H9 (cell line): ENCODE results near the gene GNG3. TPM values are rescaled to one million over a fixed set of nuclear protein-coding genes. Genes with fewer than 3 reads are reported as not detected.

Source experiments
- DNase-seq: peaks from one replicate; pipeline ENCODE4 v3.0.0-alpha.2; 2017
- H2AFZ ChIP-seq: one replicate; pipeline ENCODE4 v1.6.1; 2013; ENCODE audit warnings: mild to moderate bottlenecking, low read length, control low read depth, moderate library complexity
- H2AK5ac ChIP-seq: 2 replicates; pipeline ENCODE4 v1.6.1; 2013; ENCODE audit warnings: low read length, control low read depth, mixed read lengths; ENCODE audit not compliant: insufficient read length
- H2BK120ac ChIP-seq: one replicate; pipeline ENCODE4 v1.6.1; 2013; ENCODE audit warnings: low read depth, mild to moderate bottlenecking, low read length, control low read depth, inconsistent platforms; ENCODE audit not compliant: poor library complexity, severe bottlenecking
- H2BK12ac ChIP-seq: 2 replicates; pipeline ENCODE4 v1.6.1; 2013; ENCODE audit warnings: low read length, control low read depth, mixed read lengths, low read depth; ENCODE audit not compliant: insufficient read length
- H2BK15ac ChIP-seq: 2 replicates; pipeline ENCODE4 v1.6.1; 2013; ENCODE audit warnings: low read depth, low read length, control low read depth
- H2BK20ac ChIP-seq: one replicate; pipeline ENCODE4 v1.6.1; 2013; ENCODE audit warnings: low read depth, mild to moderate bottlenecking, low read length, control low read depth, inconsistent platforms; ENCODE audit not compliant: poor library complexity, severe bottlenecking
- H2BK5ac ChIP-seq: 2 replicates; pipeline ENCODE4 v1.6.1; 2013; ENCODE audit warnings: low read length, control low read depth, mixed read lengths; ENCODE audit not compliant: insufficient read length
- H3K14ac ChIP-seq: 2 replicates; pipeline ENCODE4 v1.6.1; 2013; ENCODE audit warnings: low read length, control low read depth; ENCODE audit not compliant: insufficient read depth
- H3K18ac ChIP-seq: 2 replicates; pipeline ENCODE4 v1.6.1; 2013; ENCODE audit warnings: low read depth, mild to moderate bottlenecking, mixed read lengths, low read length, control low read depth; ENCODE audit not compliant: insufficient read length
- H3K23ac ChIP-seq: 2 replicates; pipeline ENCODE4 v1.6.1; 2013; ENCODE audit warnings: low read length, control low read depth, mixed read lengths, low read depth; ENCODE audit not compliant: insufficient read length
- H3K23me2 ChIP-seq: 2 replicates; pipeline ENCODE4 v1.6.1; 2013; ENCODE audit warnings: low read depth, mild to moderate bottlenecking, mixed read lengths, low read length, control low read depth; ENCODE audit not compliant: insufficient read length, poor library complexity, severe bottlenecking
- H3K27ac ChIP-seq: 2 replicates; pipeline ENCODE4 v1.5.1; 2013; ENCODE audit warnings: low read length, control low read depth, mixed read lengths, low read depth; ENCODE audit not compliant: insufficient read length
- H3K27me3 ChIP-seq: 2 replicates; pipeline ENCODE4 v1.6.1; 2013; ENCODE audit warnings: low read length, control low read depth, inconsistent platforms; ENCODE audit not compliant: insufficient read depth
- H3K4ac ChIP-seq: 2 replicates; pipeline ENCODE4 v1.6.1; 2013; ENCODE audit warnings: low read depth, mild to moderate bottlenecking, control low read depth, inconsistent platforms, low read length, moderate library complexity
- H3K4me1 ChIP-seq: 2 replicates; pipeline ENCODE4 v1.6.1; 2013; ENCODE audit warnings: low read length, control low read depth, inconsistent platforms; ENCODE audit not compliant: insufficient read depth
- H3K4me2 ChIP-seq: 2 replicates; pipeline ENCODE4 v1.6.1; 2013; ENCODE audit warnings: low read length, control low read depth, mixed read lengths; ENCODE audit not compliant: insufficient read length, insufficient read depth
- H3K56ac ChIP-seq: 2 replicates; pipeline ENCODE4 v1.6.1; 2013; ENCODE audit warnings: low read depth, mild to moderate bottlenecking, mixed read lengths, low read length, control low read depth; ENCODE audit not compliant: insufficient read length
- H3K79me1 ChIP-seq: 2 replicates; pipeline ENCODE4 v1.6.1; 2013; ENCODE audit warnings: low read depth, mild to moderate bottlenecking, moderate library complexity, low read length, control low read depth, inconsistent platforms; ENCODE audit not compliant: insufficient read depth, poor library complexity, severe bottlenecking
- H3K79me2 ChIP-seq: 2 replicates; pipeline ENCODE4 v1.6.1; 2013; ENCODE audit warnings: low read length, control low read depth, inconsistent platforms; ENCODE audit not compliant: insufficient read depth
- H3K9ac ChIP-seq: 2 replicates; pipeline ENCODE4 v1.6.1; 2013; ENCODE audit warnings: low read length, control low read depth, mixed read lengths; ENCODE audit not compliant: insufficient read length; ENCODE audit errors: extremely low read depth
- H3K9me3 ChIP-seq: one replicate; pipeline ENCODE4 v1.6.1; 2013; ENCODE audit warnings: low read depth, low read length, inconsistent platforms; ENCODE audit not compliant: control insufficient read depth
- H3T11ph ChIP-seq: one replicate; pipeline ENCODE4 v1.6.1; 2013; ENCODE audit warnings: mild to moderate bottlenecking, low read length, control low read depth, inconsistent platforms
- H4K20me1 ChIP-seq: one replicate; pipeline ENCODE4 v1.6.1; 2013; ENCODE audit not compliant: control insufficient read depth, insufficient read length, insufficient read depth
- H4K5ac ChIP-seq: 2 replicates; pipeline ENCODE4 v1.6.1; 2013; ENCODE audit warnings: low read depth, mild to moderate bottlenecking, mixed read lengths, low read length, control low read depth; ENCODE audit not compliant: insufficient read length
- H4K8ac ChIP-seq: replicated peaks from 2 replicates; pipeline ENCODE4 v1.6.1; 2013; ENCODE audit warnings: low read length, control low read depth, mixed read lengths, low read depth; ENCODE audit not compliant: insufficient read length
- H4K91ac ChIP-seq: 2 replicates; pipeline ENCODE4 v1.6.1; 2013; ENCODE audit warnings: low read depth, mild to moderate bottlenecking, moderate library complexity, mixed read lengths, low read length, control low read depth; ENCODE audit not compliant: insufficient read length
- H3K27ac Mint-ChIP-seq, 3 experiments: 2 replicates in 2 of 3; 3 replicates in 1 of 3; pipeline ENCODE4 v1.8.0; 2020 to 2021; ENCODE audit warnings: mixed read lengths in 3 of 3, mild to moderate bottlenecking in 1 of 3, moderate library complexity in 1 of 3
- H3K27me3 Mint-ChIP-seq: 2 replicates; pipeline ENCODE4 v1.8.0; 2021; ENCODE audit warnings: low read depth, mild to moderate bottlenecking, moderate library complexity, mixed read lengths
- H3K36me3 Mint-ChIP-seq, 3 experiments: 2 replicates in 2 of 3; 3 replicates in 1 of 3; pipeline ENCODE4 v1.8.0; 2020 to 2021; ENCODE audit warnings: low read depth in 3 of 3, mixed read lengths in 3 of 3; ENCODE audit not compliant: insufficient read depth in 1 of 3
- H3K4me1 Mint-ChIP-seq, 2 experiments: 2 replicates each; pipeline ENCODE4 v1.8.0; 2020; ENCODE audit warnings: mixed read lengths in 2 of 2
- H3K4me3 Mint-ChIP-seq, 2 experiments: 2 replicates in 1 of 2; 3 replicates in 1 of 2; pipeline ENCODE4 v1.8.0; 2020 to 2021; ENCODE audit warnings: mild to moderate bottlenecking in 2 of 2, mixed read lengths in 2 of 2, moderate library complexity in 1 of 2
- H3K9me3 Mint-ChIP-seq, 2 experiments: 2 replicates in 1 of 2; 3 replicates in 1 of 2; pipeline ENCODE4 v1.8.0; 2020; ENCODE audit warnings: mild to moderate bottlenecking in 2 of 2, mixed read lengths in 2 of 2, moderate library complexity in 1 of 2
- WGBS: extraction: QIAGEN DNeasy Blood & Tissue Kit; methylation state at CpG from one replicate; pipeline ENCODE4 v1.1.7; 2013; ENCODE audit warnings: missing lambda C conversion rate, low lambda C conversion rate, mixed read lengths; ENCODE audit not compliant: insufficient read length; ENCODE audit errors: extremely low coverage; 5-methylcytosine and 5-hydroxymethylcytosine counted together
- total RNA-seq: library from RNA; stranded (reverse); gene quantifications from 2 replicates; pipeline ENCODE4 v1.2.1, GENCODE V29; 2021
- TF ChIP-seq, protein P1 (sequence below): fragments of 200-600 bp; sonication (generic); conservative IDR thresholded peaks from 3 replicates; pipeline ENCODE4 v1.8.0; 2021; ENCODE audit warnings: antibody characterized with exemption, mild to moderate bottlenecking

GNG3 gene
- total RNA-seq, 1 experiment from 2014 or later, result 3.2 TPM

DNA sequence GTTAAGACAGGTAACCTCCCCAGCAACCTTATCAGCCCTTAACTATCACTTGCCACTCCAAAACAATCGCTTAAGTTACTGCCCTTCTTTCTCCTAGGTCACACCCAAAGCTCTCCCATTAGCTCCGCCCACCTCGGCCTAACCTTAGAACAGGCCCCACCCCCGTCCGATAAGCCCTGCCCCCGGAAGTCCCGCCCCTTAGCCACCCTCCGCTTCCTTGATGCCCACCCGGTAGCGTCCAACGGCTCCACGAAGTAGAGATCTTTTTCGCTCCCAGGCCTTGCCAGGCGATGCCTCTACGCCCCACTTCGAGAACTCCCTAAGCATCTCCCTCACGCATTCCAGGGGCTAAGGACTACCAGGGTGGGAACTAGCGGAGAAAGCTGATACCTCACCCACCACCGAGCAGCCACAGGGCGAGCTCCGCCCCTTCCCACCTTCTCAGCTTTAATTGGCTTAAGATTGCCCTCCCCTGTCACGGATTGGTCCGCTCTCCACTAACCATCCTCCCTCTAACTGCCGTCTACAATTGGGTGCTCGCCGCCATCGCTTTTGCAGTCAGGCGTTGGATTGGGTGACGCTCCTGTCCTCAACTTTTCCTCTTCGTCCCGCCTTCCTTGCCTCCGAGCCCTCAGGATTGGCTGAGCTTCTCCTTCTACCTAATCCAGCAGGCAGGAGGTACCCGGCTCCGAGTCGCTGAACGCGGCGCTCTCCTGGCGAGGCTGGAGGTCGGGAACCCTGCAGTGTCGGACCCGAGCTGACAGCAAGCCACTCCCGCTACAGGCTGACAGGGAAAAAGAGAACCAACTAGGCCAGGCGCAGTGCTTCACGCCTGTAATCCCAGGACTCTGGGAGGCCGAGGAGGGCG lies 46.5 kb downstream of the GNG3 start, which contains the start of gene ZBTB3:
ZBTB3 (minus strand) TSS at position 425 of the 868 bp plus-strand sequence. CDS start 496 bp downstream, outside the sequence.
- no peaks in the 10 kb centered on the region for H3K27me3 ChIP-seq
- peak within 1 kb of the TSS; percentile 97 to 99 for H3K4me3 Mint-ChIP-seq
- H3K9me3 ChIP-seq, result no peaks in the 10 kb centered on the region
- no peak within 1 kb of the TSS for H4K91ac ChIP-seq
- no peak within 1 kb of the TSS for H3K4ac ChIP-seq
- no peak within 1 kb of the TSS for H2BK20ac ChIP-seq
- H3K23me2 ChIP-seq, result peaks cover 3% of the 10 kb centered on the region
- H3K79me1 ChIP-seq, result peaks cover 10% of the 10 kb centered on the region
- peak within 1 kb of the TSS; percentile 88 for H3K18ac ChIP-seq
- H3K4me1 ChIP-seq, result no peaks in the 10 kb centered on the region
- no peaks in the 10 kb centered on the region for H3K27me3 Mint-ChIP-seq
- peak within 1 kb of the TSS; percentile 50 for H3K27ac ChIP-seq
- peak; percentile 100 for DNase-seq
- H3K9ac ChIP-seq, result peak within 1 kb of the TSS; percentile 79
- TF ChIP-seq, protein P1, sequence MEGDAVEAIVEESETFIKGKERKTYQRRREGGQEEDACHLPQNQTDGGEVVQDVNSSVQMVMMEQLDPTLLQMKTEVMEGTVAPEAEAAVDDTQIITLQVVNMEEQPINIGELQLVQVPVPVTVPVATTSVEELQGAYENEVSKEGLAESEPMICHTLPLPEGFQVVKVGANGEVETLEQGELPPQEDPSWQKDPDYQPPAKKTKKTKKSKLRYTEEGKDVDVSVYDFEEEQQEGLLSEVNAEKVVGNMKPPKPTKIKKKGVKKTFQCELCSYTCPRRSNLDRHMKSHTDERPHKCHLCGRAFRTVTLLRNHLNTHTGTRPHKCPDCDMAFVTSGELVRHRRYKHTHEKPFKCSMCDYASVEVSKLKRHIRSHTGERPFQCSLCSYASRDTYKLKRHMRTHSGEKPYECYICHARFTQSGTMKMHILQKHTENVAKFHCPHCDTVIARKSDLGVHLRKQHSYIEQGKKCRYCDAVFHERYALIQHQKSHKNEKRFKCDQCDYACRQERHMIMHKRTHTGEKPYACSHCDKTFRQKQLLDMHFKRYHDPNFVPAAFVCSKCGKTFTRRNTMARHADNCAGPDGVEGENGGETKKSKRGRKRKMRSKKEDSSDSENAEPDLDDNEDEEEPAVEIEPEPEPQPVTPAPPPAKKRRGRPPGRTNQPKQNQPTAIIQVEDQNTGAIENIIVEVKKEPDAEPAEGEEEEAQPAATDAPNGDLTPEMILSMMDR, result no peak
- H3K56ac ChIP-seq, result no peak within 1 kb of the TSS
- H2BK12ac ChIP-seq, result no peak within 1 kb of the TSS
- H3K9me3 Mint-ChIP-seq, result no peaks in the 10 kb centered on the region
- no peak within 1 kb of the TSS for H2BK5ac ChIP-seq
- H2BK120ac ChIP-seq, result no peak within 1 kb of the TSS
- H4K5ac ChIP-seq, result no peak within 1 kb of the TSS
- no peak within 1 kb of the TSS for H2AK5ac ChIP-seq
- no CpG with 5 or more reads among the region's 47 CpGs for WGBS
- H3T11ph ChIP-seq, result no peak within 1 kb of the TSS
- H3K79me2 ChIP-seq, result peaks cover 21% of the 10 kb centered on the region; the same call in 1 of the 2 replicates
- peak within 1 kb of the TSS; percentile 99 for H3K27ac Mint-ChIP-seq
- no peak within 1 kb of the TSS for H2BK15ac ChIP-seq
- peak within 1 kb of the TSS; percentile 80 for H3K14ac ChIP-seq
- peak within 1 kb of the TSS; percentile 45 for H3K4me2 ChIP-seq
- H3K4me1 Mint-ChIP-seq, result peaks cover 27 to 36% of the 10 kb centered on the region in 2 experiments
- no peak within 1 kb of the TSS for H3K23ac ChIP-seq
- H3K36me3 Mint-ChIP-seq, result peaks cover 27 to 40% (median 31%) of the 10 kb centered on the region in 3 experiments
- no peaks in the 10 kb centered on the region for H4K20me1 ChIP-seq
- no peak within 1 kb of the TSS for H4K8ac ChIP-seq
- H2AFZ ChIP-seq, result peak within 1 kb of the TSS; percentile 46
